ENCODE measurements around the gene LRRC53.

GRCh38 chr1:74425676-74426075 is 86.7 kb downstream of the LRRC53 start:
- TF ChIP-seq EP300 (IDR thresholded peaks at IDR 0.05; ENCODE audit: borderline replicate concordance in 1 of 2, low read depth in 1 of 2, low read length in 1 of 2) (no peak), CTCF (IDR thresholded peaks at IDR 0.05) (no peak), REST (IDR thresholded peaks at IDR 0.05; ENCODE audit: low read depth, low read length) (no peak), POLR2AphosphoS5 (IDR thresholded peaks at IDR 0.05; ENCODE audit: low read depth, low read length) (no peak), CHD2 (IDR thresholded peaks at IDR 0.05; ENCODE audit: low read length, partially characterized antibody) (no peak), EZH2phosphoT487 (IDR thresholded peaks at IDR 0.05; ENCODE audit: borderline replicate concordance, low read depth) (no peak), ELF1 (IDR thresholded peaks at IDR 0.05) (no peak), SIN3A (IDR thresholded peaks at IDR 0.05; ENCODE audit: borderline replicate concordance, low read depth, low read length) (no peak), RXRA (IDR thresholded peaks at IDR 0.05; ENCODE audit: borderline replicate concordance, low read depth) (no peak)
